IMR-90 (cell line): ENCODE results near the gene DPF3. TPM values are rescaled to one million over a fixed set of nuclear protein-coding genes. Genes with fewer than 3 reads are reported as not detected.

ENCODE experiments used
- ATAC-seq: fragments of 200-7000 bp; cut with Tn5 transposase; 2 replicates; pipeline ENCODE4 v1.9.1; 2020; ENCODE audit warnings: low read depth, mild to moderate bottlenecking, moderate library complexity
- BruUV-seq: library from RNA; stranded (reverse); fragments of 400-500 nt; replicated peaks from 2 replicates; lab custom pipeline; 2021; lab: Mats Ljungman, UMichigan
- CTCF ChIA-PET: fragments of 300-600 bp; formaldehyde crosslinking; extraction: SDS; loops from one replicate; lab custom pipeline; 2021; ENCODE audit warnings: antibody characterized with exemption; lab: Yijun Ruan, JAX
- POLR2A ChIA-PET: fragments of 300-600 bp; sonication (Branson Sonifier 250); formaldehyde crosslinking; loops from one replicate; lab custom pipeline; 2022; ENCODE audit warnings: antibody characterized with exemption; ENCODE audit not compliant: unreplicated experiment; lab: Charles Lee
- DNase-seq: peaks from one replicate; pipeline ENCODE4 v3.0.0; 2013
- H2AFZ ChIP-seq: replicated peaks from 2 replicates; pipeline ENCODE3; 2013; ENCODE audit warnings: low read length, mild to moderate bottlenecking; ENCODE audit not compliant: poor library complexity
- H2AK5ac ChIP-seq: 2 replicates; pipeline ENCODE4 v1.6.1; 2013; ENCODE audit warnings: low read depth, low read length, inconsistent platforms
- H2AK9ac ChIP-seq: replicated peaks from 2 replicates; pipeline ENCODE3; 2013; ENCODE audit warnings: mild to moderate bottlenecking, low read depth, low read length, moderate library complexity; ENCODE audit not compliant: poor library complexity
- H2BK120ac ChIP-seq: 2 replicates; pipeline ENCODE4 v1.6.1; 2013; ENCODE audit warnings: low read depth, low read length, inconsistent platforms
- H2BK15ac ChIP-seq: 3 replicates; pipeline ENCODE4 v1.6.1; 2013; ENCODE audit warnings: low read depth, low read length, inconsistent platforms
- H2BK20ac ChIP-seq: 2 replicates; pipeline ENCODE4 v1.6.1; 2013; ENCODE audit warnings: low read depth, mild to moderate bottlenecking, inconsistent platforms, low read length, moderate library complexity
- H2BK5ac ChIP-seq: 2 replicates; pipeline ENCODE4 v1.6.1; 2013; ENCODE audit warnings: mild to moderate bottlenecking, low read depth, low read length, inconsistent platforms; ENCODE audit not compliant: poor library complexity, severe bottlenecking
- H3K14ac ChIP-seq: replicated peaks from 2 replicates; pipeline ENCODE4 v1.6.1; 2013; ENCODE audit warnings: low read depth, low read length, inconsistent platforms
- H3K18ac ChIP-seq: 2 replicates; pipeline ENCODE4 v1.6.1; 2013; ENCODE audit warnings: low read depth, low read length, control low read depth
- H3K23ac ChIP-seq: 2 replicates; pipeline ENCODE4 v1.6.1; 2013; ENCODE audit warnings: low read depth, low read length, inconsistent platforms
- H3K27ac ChIP-seq: 2 replicates; pipeline ENCODE4 v1.5.1; 2013; ENCODE audit warnings: mild to moderate bottlenecking, control low read depth, low read length; ENCODE audit not compliant: insufficient read depth
- H3K27me3 ChIP-seq: 2 replicates; pipeline ENCODE4 v1.6.1; 2013; ENCODE audit warnings: low read length; ENCODE audit not compliant: control insufficient read depth, insufficient read depth
- H3K36me3 ChIP-seq: 2 replicates; pipeline ENCODE4 v1.6.1; 2013; ENCODE audit warnings: low read length, mixed read lengths; ENCODE audit not compliant: control insufficient read depth, insufficient read depth
- H3K4ac ChIP-seq: 2 replicates; pipeline ENCODE4 v1.6.1; 2013; ENCODE audit warnings: low read depth, low read length, inconsistent platforms
- H3K4me1 ChIP-seq: 2 replicates; pipeline ENCODE4 v1.6.1; 2013; ENCODE audit warnings: low read length, mixed read lengths; ENCODE audit not compliant: control insufficient read depth, insufficient read depth
- H3K4me2 ChIP-seq: 2 replicates; pipeline ENCODE4 v1.6.1; 2013; ENCODE audit warnings: low read depth, mild to moderate bottlenecking, control low read depth, low read length, moderate library complexity
- H3K4me3 ChIP-seq: 2 replicates; pipeline ENCODE4 v1.5.1; 2013; ENCODE audit warnings: low read depth, mild to moderate bottlenecking, control low read depth, low read length, moderate library complexity; ENCODE audit not compliant: insufficient read depth
- H3K56ac ChIP-seq: 2 replicates; pipeline ENCODE4 v1.6.1; 2013; ENCODE audit warnings: low read length, inconsistent platforms; ENCODE audit not compliant: insufficient read depth; ENCODE audit errors: extremely low read depth
- H3K79me1 ChIP-seq, 2 experiments: 2 replicates each; pipeline ENCODE4 v1.6.1; 2013; ENCODE audit warnings: low read length in 2 of 2, inconsistent platforms in 1 of 2, low read depth in 1 of 2
- H3K9ac ChIP-seq: 2 replicates; pipeline ENCODE4 v1.6.1; 2013; ENCODE audit warnings: low read depth, low read length, control low read depth
- H3K9me1 ChIP-seq: 2 replicates; pipeline ENCODE4 v1.6.1; 2013; ENCODE audit warnings: low read length, inconsistent platforms; ENCODE audit not compliant: insufficient read depth
- H3K9me3 ChIP-seq: 2 replicates; pipeline ENCODE4 v1.6.1; 2013; ENCODE audit warnings: low read length; ENCODE audit not compliant: control insufficient read depth, insufficient read depth
- H4K20me1 ChIP-seq: 2 replicates; pipeline ENCODE4 v1.6.1; 2013; ENCODE audit warnings: low read length, inconsistent platforms; ENCODE audit not compliant: insufficient read depth
- H4K5ac ChIP-seq: 2 replicates; pipeline ENCODE4 v1.6.1; 2013; ENCODE audit warnings: mild to moderate bottlenecking, low read depth, low read length, control low read depth
- H4K8ac ChIP-seq, 2 experiments: 2 replicates each; pipeline ENCODE4 v1.6.1; 2013; ENCODE audit warnings: low read depth in 2 of 2, low read length in 2 of 2, control low read depth in 1 of 2, inconsistent platforms in 1 of 2
- H4K91ac ChIP-seq: 2 replicates; pipeline ENCODE4 v1.6.1; 2013; ENCODE audit warnings: low read depth, low read length, inconsistent platforms; ENCODE audit not compliant: insufficient read depth
- BHLHE40 ChIP-seq: fragments of 150-350 bp; IDR thresholded peaks from 2 replicates; pipeline ENCODE4 v1.6.1; 2016; ENCODE audit warnings: mild to moderate bottlenecking, low read depth, low read length
- CEBPB ChIP-seq: IDR thresholded peaks from 2 replicates; pipeline ENCODE4 v1.6.1; 2012; ENCODE audit warnings: low read depth, low read length, improper control_type of control experiment
- CHD1 ChIP-seq: IDR thresholded peaks from 2 replicates; pipeline ENCODE4 v1.6.1; 2012; ENCODE audit warnings: low read depth, low read length, improper control_type of control experiment
- CTCF ChIP-seq: conservative IDR thresholded peaks from 2 replicates; pipeline ENCODE4 v1.5.1; 2012; ENCODE audit warnings: mild to moderate bottlenecking, low read depth, low read length, improper control_type of control experiment
- ELK1 ChIP-seq: fragments of 150-350 bp; IDR thresholded peaks from 2 replicates; pipeline ENCODE4 v1.6.1; 2016; ENCODE audit warnings: low read depth, mild to moderate bottlenecking, low read length, moderate library complexity, borderline replicate concordance
- FOS ChIP-seq: fragments of 150-350 bp; IDR thresholded peaks from 2 replicates; pipeline ENCODE4 v1.6.1; 2016; ENCODE audit warnings: low read depth, low read length
- MAFK ChIP-seq: IDR thresholded peaks from 2 replicates; pipeline ENCODE4 v1.6.1; 2012; ENCODE audit warnings: low read depth, low read length, improper control_type of control experiment
- MAZ ChIP-seq: IDR thresholded peaks from 2 replicates; pipeline ENCODE4 v1.6.1; 2012; ENCODE audit warnings: low read depth, mild to moderate bottlenecking, low read length, improper control_type of control experiment, moderate library complexity, borderline replicate concordance
- MXI1 ChIP-seq: IDR thresholded peaks from 2 replicates; pipeline ENCODE4 v1.6.1; 2012; ENCODE audit warnings: low read depth, mild to moderate bottlenecking, low read length, moderate library complexity, borderline replicate concordance
- NFE2L2 ChIP-seq: fragments of 150-350 bp; IDR thresholded peaks from 2 replicates; pipeline ENCODE4 v1.6.1; 2016; ENCODE audit warnings: low read depth, mild to moderate bottlenecking, low read length
- POLR2A ChIP-seq: IDR thresholded peaks from 2 replicates; pipeline ENCODE4 v1.6.1; 2012; ENCODE audit warnings: mild to moderate bottlenecking, low read depth, low read length
- RAD21 ChIP-seq: IDR thresholded peaks from 2 replicates; pipeline ENCODE4 v1.6.1; 2012; ENCODE audit warnings: low read length, improper control_type of control experiment
- RCOR1 ChIP-seq: IDR thresholded peaks from 2 replicates; pipeline ENCODE4 v1.6.1; 2012; ENCODE audit warnings: mild to moderate bottlenecking, low read length, improper control_type of control experiment; ENCODE audit not compliant: insufficient replicate concordance
- RFX5 ChIP-seq: IDR thresholded peaks from 2 replicates; pipeline ENCODE4 v1.8.0; 2012; ENCODE audit warnings: low read depth, mild to moderate bottlenecking, low read length, moderate library complexity
- SMC3 ChIP-seq: fragments of 150-350 bp; IDR thresholded peaks from 2 replicates; pipeline ENCODE4 v1.6.1; 2016; ENCODE audit warnings: low read depth, mild to moderate bottlenecking, antibody characterized with exemption, low read length, moderate library complexity
- USF2 ChIP-seq: fragments of 150-350 bp; IDR thresholded peaks from 2 replicates; pipeline ENCODE4 v1.6.1; 2017; ENCODE audit warnings: mild to moderate bottlenecking, antibody characterized with exemption, low read length, low read depth
- WGBS, 2 experiments: methylation state at CpG; one replicate each; pipeline versions ENCODE4 v1.1.5 to v1.1.7; 2013; ENCODE audit warnings: missing lambda C conversion rate in 2 of 2; ENCODE audit not compliant: insufficient read length in 1 of 2; ENCODE audit errors: extremely low coverage in 2 of 2; 5-methylcytosine and 5-hydroxymethylcytosine counted together
- dilution Hi-C: fragments of 300-500 bp; cut with HindIII; formaldehyde crosslinking; loops from one replicate; pipeline ENCODE4 v1.14.3; 2018; ENCODE audit warnings: low sequenced_read_pairs; ENCODE audit not compliant: unreplicated experiment
- in situ Hi-C: fragments of 300-500 bp; cut with MboI; formaldehyde crosslinking; loops from 3 replicates; pipeline ENCODE4 v1.14.3; 2019; ENCODE audit warnings: low sequenced_read_pairs, inconsistent platforms, mixed read lengths
- intact Hi-C: fragments of 100-400 bp; cut with micrococcal nuclease; formaldehyde crosslinking; loops from 2 replicates; pipeline ENCODE4 v1.10.0; 2022
- polyA plus RNA-seq, 3 experiments: library from polyadenylated mRNA; depleted of rRNA; stranded (reverse); fragments of >200 nt; gene quantifications; 2 replicates each; pipeline ENCODE4 v1.2.3, GENCODE V29; 2012; ENCODE audit warnings: low replicate concordance in 1 of 3
- total RNA-seq: library from RNA; depleted of rRNA; stranded (reverse); fragments of >200 nt; gene quantifications from 2 replicates; pipeline ENCODE4 v1.2.3, GENCODE V29; 2012

The DPF3 gene
- total and polyA plus RNA-seq, 2 of the 4 experiments (the other 2 are of a cell fraction), result 30.5 to 32.8 TPM

- no peaks in the 10 kb centered on the region for H3K27me3 ChIP-seq
- no peak overlapping the region for H2AK5ac ChIP-seq
- H3K4ac ChIP-seq, result no peak overlapping the region
- peak; percentile 58 for DNase-seq
- BruUV-seq, result no TSS peak
- no peak overlapping the region for H3K27ac ChIP-seq
- no peak overlapping the region for H3K14ac ChIP-seq
- no peak overlapping the region for H2BK20ac ChIP-seq
- H4K8ac ChIP-seq, result no peak overlapping the region
- no peak overlapping the region for H2AFZ ChIP-seq
- H3K4me1 ChIP-seq, result peaks cover 3% of the 10 kb centered on the region
- WGBS, 2 experiments, result 82% methylated on average over 2 of the region's 6 CpGs; no CpG with 5 or more reads in 1 of the 2 experiments
- no peaks in the 10 kb centered on the region for H3K36me3 ChIP-seq
- peaks cover 12% of the 10 kb centered on the region for H3K9me1 ChIP-seq
- peaks cover 44% of the 10 kb centered on the region for H4K20me1 ChIP-seq
- H4K91ac ChIP-seq, result no peak overlapping the region
- CTCF ChIA-PET, result no interaction called here
- TF ChIP-seq CEBPB (no peak), MAFK (no peak), CHD1 (no peak), RCOR1 (no peak), SMC3 (no peak), USF2 (no peak), MXI1 (no peak), NFE2L2 (no peak), CTCF (no peak), POLR2A (no peak), ELK1 (no peak), MAZ (no peak), RFX5 (no peak), BHLHE40 (no peak), RAD21 (no peak), FOS (no peak)
- H3K18ac ChIP-seq, result no peak overlapping the region
- POLR2A ChIA-PET, result no interaction called here
- intact Hi-C loops, result no loop called here
- H3K4me3 ChIP-seq, result no peak overlapping the region
- no peak overlapping the region for H3K56ac ChIP-seq
- no peak overlapping the region for H3K9ac ChIP-seq
- ATAC-seq, result no peak
- in situ Hi-C loops, result no loop called here
- peak overlapping the region; percentile 15 for H2AK9ac ChIP-seq
- H3K4me2 ChIP-seq, result no peak overlapping the region
- peaks cover 55 to 69% of the 10 kb centered on the region in 2 experiments for H3K79me1 ChIP-seq
- no peak overlapping the region for H2BK120ac ChIP-seq
- H2BK5ac ChIP-seq, result no peak overlapping the region
- dilution Hi-C loops, result no loop called here
- H3K9me3 ChIP-seq, result no peaks in the 10 kb centered on the region
- H2BK15ac ChIP-seq, result no peak overlapping the region
- H4K5ac ChIP-seq, result no peak overlapping the region
- no peak overlapping the region for H3K23ac ChIP-seq
Measured at GRCh38 chr14:72864712-72865365, 29.1 kb downstream of the DPF3 start.
